ENCODE measurements around the gene GCC1. TPM values are rescaled to one million over a fixed set of nuclear protein-coding genes. Genes with fewer than 3 reads are reported as not detected.
A peak's percentile ranks its signal among the peaks of the same experiment; 100 is the strongest.

GCC1 gene
- total RNA-seq, 2 donors from 2014 or later: 13.7 to 23.1 TPM

DNA sequence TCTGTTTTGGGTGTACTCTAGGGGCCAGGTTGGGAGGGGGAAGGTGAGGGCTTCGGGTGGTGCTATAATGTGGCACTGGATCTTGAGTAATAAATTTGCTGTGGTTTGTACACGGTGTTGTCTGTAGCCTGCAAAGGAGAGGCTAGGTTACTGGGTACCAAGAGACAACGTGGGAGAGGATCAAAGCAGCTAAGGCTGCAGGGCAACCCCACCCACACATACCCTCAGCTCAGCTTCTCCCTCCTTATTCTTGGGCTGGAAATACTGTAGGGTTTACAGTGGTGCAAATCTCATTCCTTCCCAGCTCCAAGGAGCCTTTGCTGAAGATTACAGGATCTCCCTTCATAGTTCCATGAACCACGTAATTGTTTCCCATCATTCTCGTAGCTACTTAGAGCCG, 6.2 kb upstream of the GCC1 start:
- Histone ChIP-seq H3K27me3 (no peaks in the 10 kb centered on the region), H3K27ac (peak overlapping the region in 1 of 4 donors; percentile 4), H3K36me3 (replicated peaks in 1 of 2; ENCODE audit: insufficient read depth in 1 of 2, low read depth in 2 of 2) (peaks cover 5 to 6% of the 10 kb centered on the region in 2 donors), H3K4me3 (no peak overlapping the region), H3K4me1 (peaks cover 59% of the 10 kb centered on the region), H3K9me3 (no peaks in the 10 kb centered on the region)
- TF ChIP-seq, protein P1, sequence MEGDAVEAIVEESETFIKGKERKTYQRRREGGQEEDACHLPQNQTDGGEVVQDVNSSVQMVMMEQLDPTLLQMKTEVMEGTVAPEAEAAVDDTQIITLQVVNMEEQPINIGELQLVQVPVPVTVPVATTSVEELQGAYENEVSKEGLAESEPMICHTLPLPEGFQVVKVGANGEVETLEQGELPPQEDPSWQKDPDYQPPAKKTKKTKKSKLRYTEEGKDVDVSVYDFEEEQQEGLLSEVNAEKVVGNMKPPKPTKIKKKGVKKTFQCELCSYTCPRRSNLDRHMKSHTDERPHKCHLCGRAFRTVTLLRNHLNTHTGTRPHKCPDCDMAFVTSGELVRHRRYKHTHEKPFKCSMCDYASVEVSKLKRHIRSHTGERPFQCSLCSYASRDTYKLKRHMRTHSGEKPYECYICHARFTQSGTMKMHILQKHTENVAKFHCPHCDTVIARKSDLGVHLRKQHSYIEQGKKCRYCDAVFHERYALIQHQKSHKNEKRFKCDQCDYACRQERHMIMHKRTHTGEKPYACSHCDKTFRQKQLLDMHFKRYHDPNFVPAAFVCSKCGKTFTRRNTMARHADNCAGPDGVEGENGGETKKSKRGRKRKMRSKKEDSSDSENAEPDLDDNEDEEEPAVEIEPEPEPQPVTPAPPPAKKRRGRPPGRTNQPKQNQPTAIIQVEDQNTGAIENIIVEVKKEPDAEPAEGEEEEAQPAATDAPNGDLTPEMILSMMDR (IDR thresholded peaks at IDR 0.05): no peak
- no peak for TF ChIP-seq POLR2A (IDR thresholded peaks at IDR 0.05)
- ATAC-seq (no peak), DNase-seq (no peak)
- intact Hi-C loops (cut with DNase I): loop anchor here (10.0 kb wide), 1 partner anchor 53 kb away; no protein-coding TSS in a partner anchor
- 83 to 94% methylated on average over 6 of the region's 6 CpGs for WGBS, 2 donors

DNA sequence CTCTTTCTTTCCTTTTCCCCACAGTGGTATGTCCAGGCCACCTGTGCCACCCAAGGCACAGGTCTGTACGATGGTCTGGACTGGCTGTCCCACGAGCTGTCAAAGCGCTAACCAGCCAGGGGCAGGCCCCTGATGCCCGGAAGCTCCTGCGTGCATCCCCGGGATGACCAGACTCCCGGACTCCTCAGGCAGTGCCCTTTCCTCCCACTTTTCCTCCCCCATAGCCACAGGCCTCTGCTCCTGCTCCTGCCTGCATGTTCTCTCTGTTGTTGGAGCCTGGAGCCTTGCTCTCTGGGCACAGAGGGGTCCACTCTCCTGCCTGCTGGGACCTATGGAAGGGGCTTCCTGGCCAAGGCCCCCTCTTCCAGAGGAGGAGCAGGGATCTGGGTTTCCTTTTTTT, 5.8 kb upstream of the GCC1 start:
- Histone ChIP-seq H3K4me3 (no peak overlapping the region), H3K27ac (peak overlapping the region in 1 of 4 donors; percentile 4), H3K9me3 (no peaks in the 10 kb centered on the region), H3K4me1 (peaks cover 63% of the 10 kb centered on the region), H3K36me3 (replicated peaks in 1 of 2; ENCODE audit: insufficient read depth in 1 of 2, low read depth in 2 of 2) (peaks cover 5 to 6% of the 10 kb centered on the region in 2 donors), H3K27me3 (no peaks in the 10 kb centered on the region)
- TF ChIP-seq POLR2A (IDR thresholded peaks at IDR 0.05): no peak
- TF ChIP-seq, protein P1 (IDR thresholded peaks at IDR 0.05): no peak
- 92 to 100% methylated on average over 7 of the region's 7 CpGs for WGBS, 2 donors
- DNase-seq: no peak
- ATAC-seq: no peak
- intact Hi-C loops (cut with DNase I): loop anchor here (10.0 kb wide), 1 partner anchor 54 kb away; no protein-coding TSS in a partner anchor

DNA sequence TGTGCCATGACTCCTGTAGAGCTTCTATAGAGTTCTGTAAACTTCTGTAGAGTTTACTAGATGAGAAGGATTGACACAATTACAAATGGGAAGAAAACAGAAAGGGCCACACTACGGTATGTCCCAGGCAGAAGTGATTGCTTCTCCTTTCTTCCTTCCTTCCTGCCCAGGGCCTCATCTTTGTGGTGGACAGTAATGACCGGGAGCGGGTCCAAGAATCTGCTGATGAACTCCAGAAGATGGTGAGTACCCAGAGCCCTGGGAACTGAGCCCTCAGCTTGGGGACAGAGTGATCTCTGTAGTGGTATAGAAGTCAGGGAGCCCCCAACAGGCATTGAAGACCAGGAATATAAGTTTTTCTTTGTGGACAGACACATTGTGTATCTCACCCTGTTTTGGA, 4.5 kb upstream of the GCC1 start:
- 61% methylated on average over 3 of the region's 3 CpGs; no CpG with 5 or more reads in 1 of the 2 donors for WGBS, 2 donors
- Histone ChIP-seq H3K27ac (peak overlapping the region in 3 of 4 donors; percentile 94 to 98 (median 97)), H3K4me1 (peaks cover 66% of the 10 kb centered on the region), H3K9me3 (no peaks in the 10 kb centered on the region), H3K36me3 (replicated peaks in 1 of 2; ENCODE audit: insufficient read depth in 1 of 2, low read depth in 2 of 2) (peaks cover 5 to 6% of the 10 kb centered on the region in 2 donors), H3K4me3 (no peak overlapping the region), H3K27me3 (no peaks in the 10 kb centered on the region)
- DNase-seq: peak in 1 of 4 donors; percentile 22
- intact Hi-C loops (cut with DNase I): loop anchor here (10.0 kb wide), 1 partner anchor 55 kb away; no protein-coding TSS in a partner anchor
- TF ChIP-seq POLR2A (IDR thresholded peaks at IDR 0.05): no peak
- TF ChIP-seq, protein P1 (IDR thresholded peaks at IDR 0.05): no peak
- no peak for ATAC-seq

DNA sequence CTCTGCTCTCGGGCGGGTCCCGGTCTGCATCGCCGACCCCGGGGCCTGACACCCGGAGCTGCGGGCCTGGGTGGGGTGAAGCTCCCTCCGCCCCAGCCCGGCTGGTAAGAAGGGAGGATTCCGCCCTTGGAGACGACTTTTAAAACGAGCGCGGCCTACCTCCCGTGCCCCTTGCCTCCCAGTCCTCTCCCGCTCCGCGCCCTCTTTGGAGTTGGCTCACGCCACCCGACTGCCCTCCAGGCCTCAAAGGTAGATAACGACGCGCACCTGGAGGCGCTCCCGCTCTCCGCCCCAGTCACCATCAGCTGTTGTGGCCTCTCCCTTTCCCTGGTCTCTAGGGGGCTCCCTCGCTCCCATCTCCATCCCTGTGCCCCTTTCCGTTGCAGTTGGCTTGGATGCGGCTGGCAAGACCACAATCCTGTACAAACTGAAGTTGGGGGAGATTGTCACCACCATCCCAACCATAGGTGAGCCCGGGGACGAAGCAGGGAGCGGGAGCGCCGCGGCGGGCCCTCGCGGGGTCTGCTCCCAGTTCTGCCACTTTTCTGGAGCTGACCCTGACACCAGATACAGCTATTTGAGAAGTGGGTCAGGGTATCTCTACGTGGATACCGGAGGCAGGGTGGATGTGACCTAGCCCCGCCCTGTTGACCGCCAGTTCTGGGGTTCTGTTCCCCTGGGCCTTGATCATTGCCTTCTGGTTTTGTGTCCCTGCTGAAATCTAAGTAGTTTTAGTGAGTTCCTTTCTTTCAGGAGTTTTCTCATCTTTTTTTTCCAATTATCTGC, 3.5 kb upstream of the GCC1 start:
- 3 to 4% methylated on average over 24 to 43 of the region's 43 CpGs for WGBS, 2 donors
- ATAC-seq (peak; percentile 58), DNase-seq (peak; percentile 81 to 90 (median 88))
- intact Hi-C loops (cut with DNase I): no loop called here
- H3K4me3 ChIP-seq: peak overlapping the region; percentile 58 to 94
- no peaks in the 10 kb centered on the region for H3K9me3 ChIP-seq
- peaks cover 5 to 6% of the 10 kb centered on the region in 2 donors for H3K36me3 ChIP-seq (replicated peaks in 1 of 2; ENCODE audit: insufficient read depth in 1 of 2, low read depth in 2 of 2)
- TF ChIP-seq, protein P1 (IDR thresholded peaks at IDR 0.05): peak in 6 of 7 experiments; percentile 22 to 57 (median 44)
- TF ChIP-seq POLR2A (IDR thresholded peaks at IDR 0.05): peak in 2 of 3 donors; percentile 81 to 84
- H3K27me3 ChIP-seq: no peaks in the 10 kb centered on the region
- H3K27ac ChIP-seq: peak overlapping the region; percentile 93 to 98 (median 96)
- H3K4me1 ChIP-seq: peaks cover 66% of the 10 kb centered on the region

Data from body of pancreas (tissue), 4 donors.